ENCODE results near the gene RNF187. TPM values are rescaled to one million over a fixed set of nuclear protein-coding genes. Genes with fewer than 3 reads are reported as not detected.

RNF187 gene
- total RNA-seq, 1 donor from 2014 or later: 148 TPM

- Mint-ChIP-seq H3K9me3 (peaks cover 16% of the 10 kb centered on the region), H3K36me3 (ENCODE audit: low read depth) (no peaks in the 10 kb centered on the region), H3K4me1 (no peaks in the 10 kb centered on the region), H3K4me3 (no peak overlapping the region), H3K27me3 (no peaks in the 10 kb centered on the region), H3K27ac (no peak overlapping the region)
- DNase-seq: no peak
- intact Hi-C loops (cut with micrococcal nuclease): no loop called here
Measured at GRCh38 chr1:228543396-228543795, 56.2 kb downstream of the RNF187 start.

GRCh38 chr1:228544021-228544850, 57.1 kb downstream of the RNF187 start:
- no peaks in the 10 kb centered on the region for H3K4me1 Mint-ChIP-seq
- DNase-seq: no peak
- H3K9me3 Mint-ChIP-seq: peaks cover 13% of the 10 kb centered on the region
- H3K27ac Mint-ChIP-seq: no peak overlapping the region
- no peaks in the 10 kb centered on the region for H3K27me3 Mint-ChIP-seq
- no peaks in the 10 kb centered on the region for H3K36me3 Mint-ChIP-seq (ENCODE audit: low read depth)
- no peak overlapping the region for H3K4me3 Mint-ChIP-seq
- intact Hi-C loops (cut with micrococcal nuclease): no loop called here

GRCh38 chr1:228544921-228545591, 57.9 kb downstream of the RNF187 start:
- Mint-ChIP-seq H3K4me3 (no peak overlapping the region), H3K4me1 (no peaks in the 10 kb centered on the region), H3K9me3 (peaks cover 9% of the 10 kb centered on the region), H3K27me3 (no peaks in the 10 kb centered on the region), H3K36me3 (ENCODE audit: low read depth) (no peaks in the 10 kb centered on the region), H3K27ac (no peak overlapping the region)
- no peak for DNase-seq
- intact Hi-C loops (cut with micrococcal nuclease): no loop called here

Other genes starting within 250 kb of the RNF187 start
- gene TRIM11, start 80.5 kb upstream of the RNF187 start, total RNA-seq: 55.7 and 59.3 TPM in 2 replicates
- gene TRIM17, start 70.5 kb upstream of the RNF187 start, total RNA-seq: 1.7 and 2.8 TPM in 2 replicates
- gene RHOU, start 248.1 kb downstream of the RNF187 start, total RNA-seq: 0.51 and 0.69 TPM in 2 replicates

Measured in activated CD4-positive, alpha-beta T cell treated with anti-CD3 and anti-CD28 coated beads, Interleukin-2, amount 10 ng/mL, durations not matched to agents 24 days and 14 days (primary cell).